ENCODE measurements around the gene CAPN10. TPM values are rescaled to one million over a fixed set of nuclear protein-coding genes. Genes with fewer than 3 reads are reported as not detected.
A peak's percentile ranks its signal among the peaks of the same experiment; 100 is the strongest.
"Not testable (repeated sequence)": the region's sequence is repeated elsewhere in the genome, so short reads cannot be mapped to it uniquely, and the experiment has no call there.

Gene CAPN10
- 55.2 and 61.8 TPM in 2 replicates for total RNA-seq

- H3K4me1 Mint-ChIP-seq: peaks cover 58% of the 10 kb centered on the region
- intact Hi-C loops (cut with micrococcal nuclease): loop anchor here (1.0 to 2.0 kb wide), 5 partner anchors 21 to 246 kb away; partner anchors contain the start of gene GPC1
- H3K36me3 Mint-ChIP-seq (ENCODE audit: low read depth): peaks cover 43% of the 10 kb centered on the region
Measured at GRCh38 chr2:240586198-240586918, at the start of gene CAPN10. TSS of gene CAPN10 (plus strand) at chr2:240586734. CDS start at chr2:240586912, 178 bp downstream.

GRCh38 chr2:240538031-240538780, 48.3 kb upstream of the CAPN10 start:
- H3K27ac Mint-ChIP-seq: no peak overlapping the region
- ATAC-seq (ENCODE audit: low read depth) (no peak), DNase-seq (no peak)
- H3K4me3 Mint-ChIP-seq: no peak overlapping the region
- intact Hi-C loops (cut with micrococcal nuclease): no loop called here
- H3K9me3 Mint-ChIP-seq: peaks cover 3% of the 10 kb centered on the region
- H3K27me3 Mint-ChIP-seq: no peaks in the 10 kb centered on the region
- POLR2A ChIA-PET: interaction anchor here (1.1 kb wide), 1 partner anchor 28 kb away, joined by 3 read pairs; no protein-coding TSS in a partner anchor
- peaks cover 57% of the 10 kb centered on the region for H3K36me3 Mint-ChIP-seq (ENCODE audit: low read depth)
- CTCF ChIA-PET: interaction anchor here (1.1 kb wide), 1 partner anchor 24 kb away, joined by 4 read pairs; no protein-coding TSS in a partner anchor
- H3K4me1 Mint-ChIP-seq: no peaks in the 10 kb centered on the region
- TF ChIP-seq CTCF (IDR thresholded peaks at IDR 0.05): no peak

More at GRCh38 chr2:240586198-240586918, at the start of gene CAPN10:
- ChIA-PET POLR2A (interaction anchor here (0.8 to 6.3 kb wide), 14 partner anchors 9 to 1185 kb away, joined by 3 to 536 read pairs (median 4); partner anchors contain the start of genes ANKMY1, DUSP28, HDAC4 and ING5), CTCF (interaction anchor here (1.0 to 4.1 kb wide), 5 partner anchors 17 to 72 kb away, joined by 3 to 52 read pairs (median 11); partner anchors contain the start of gene RNPEPL1)
- Mint-ChIP-seq H3K27me3 (no peaks in the 10 kb centered on the region), H3K4me3 (peak within 1 kb of the TSS; percentile 95), H3K27ac (peak within 1 kb of the TSS; percentile 96), H3K9me3 (no peaks in the 10 kb centered on the region)
- DNase-seq (peak; percentile 96), ATAC-seq (ENCODE audit: low read depth) (peak; percentile 71)
- TF ChIP-seq CTCF (IDR thresholded peaks at IDR 0.05): no peak

GRCh38 chr2:240539101-240539500, 47.4 kb upstream of the CAPN10 start:
- POLR2A ChIA-PET; H3K4me3 Mint-ChIP-seq; intact Hi-C loops (cut with micrococcal nuclease); H3K27me3 Mint-ChIP-seq; DNase-seq; H3K4me1 Mint-ChIP-seq; ATAC-seq (ENCODE audit: low read depth); CTCF ChIA-PET; H3K27ac Mint-ChIP-seq; H3K9me3 Mint-ChIP-seq: not testable (repeated sequence)
- peaks cover 53% of the 10 kb centered on the region for H3K36me3 Mint-ChIP-seq (ENCODE audit: low read depth)

GRCh38 chr2:240539906-240540305, 46.6 kb upstream of the CAPN10 start:
- Mint-ChIP-seq H3K27me3 (no peaks in the 10 kb centered on the region), H3K9me3 (no peaks in the 10 kb centered on the region), H3K4me1 (no peaks in the 10 kb centered on the region), H3K4me3 (no peak overlapping the region), H3K36me3 (ENCODE audit: low read depth) (peaks cover 51% of the 10 kb centered on the region), H3K27ac (no peak overlapping the region)
- ChIA-PET CTCF (no interaction called here), POLR2A (no interaction called here)
- no peak for TF ChIP-seq CTCF (IDR thresholded peaks at IDR 0.05)
- intact Hi-C loops (cut with micrococcal nuclease): no loop called here
- ATAC-seq (ENCODE audit: low read depth) (no peak), DNase-seq (no peak)

GRCh38 chr2:240551288-240551687, 35.2 kb upstream of the CAPN10 start:
- Mint-ChIP-seq H3K36me3 (ENCODE audit: low read depth) (peaks cover 39% of the 10 kb centered on the region), H3K4me1 (peaks cover 19% of the 10 kb centered on the region), H3K4me3 (no peak overlapping the region), H3K9me3 (no peaks in the 10 kb centered on the region), H3K27me3 (no peaks in the 10 kb centered on the region), H3K27ac (peak overlapping the region; percentile 80)
- ATAC-seq (ENCODE audit: low read depth) (no peak), DNase-seq (no peak)
- TF ChIP-seq CTCF (IDR thresholded peaks at IDR 0.05): no peak
- intact Hi-C loops (cut with micrococcal nuclease): no loop called here
- ChIA-PET POLR2A (interaction anchor here (0.8 to 2.0 kb wide), 3 partner anchors 10 to 35 kb away, joined by 3 to 8 read pairs (median 7); partner anchors contain the start of gene CAPN10), CTCF (no interaction called here)

Data from activated B cell treated with CpG ODN at 0.5 μM for 24 hours (primary cell).